Measurements from ENCODE around the gene TAP2.

TAP2 gene

DNA sequence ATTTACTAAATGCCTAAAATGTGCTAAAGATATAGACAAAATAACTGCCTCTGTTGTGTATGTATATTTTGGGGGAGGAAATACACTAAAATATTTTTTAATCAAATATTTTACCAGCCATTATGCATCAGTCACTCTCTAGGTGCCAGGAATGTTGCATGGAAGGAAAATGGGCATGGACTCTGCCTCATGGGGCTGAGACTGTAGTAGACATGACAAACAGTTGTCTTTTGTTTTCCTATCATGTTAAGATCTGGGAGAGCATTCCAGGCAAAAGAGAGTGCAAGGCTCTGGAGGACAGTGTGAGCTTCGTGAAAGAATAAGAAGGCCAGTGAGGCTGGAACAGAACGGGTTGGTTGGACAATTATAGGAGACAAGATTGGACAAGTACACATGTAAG lies 48.2 kb downstream of the TAP2 start:
- DNase-seq (ENCODE audit: low spot score): peak; percentile 30
